ENCODE measurements around the gene PCLAF. TPM values are rescaled to one million over a fixed set of nuclear protein-coding genes. Genes with fewer than 3 reads are reported as not detected.

Gene PCLAF
- total and polyA plus RNA-seq, 2 of the 4 experiments (the other 2 are of a cell fraction), result 12.9 to 60.5 TPM

DNA sequence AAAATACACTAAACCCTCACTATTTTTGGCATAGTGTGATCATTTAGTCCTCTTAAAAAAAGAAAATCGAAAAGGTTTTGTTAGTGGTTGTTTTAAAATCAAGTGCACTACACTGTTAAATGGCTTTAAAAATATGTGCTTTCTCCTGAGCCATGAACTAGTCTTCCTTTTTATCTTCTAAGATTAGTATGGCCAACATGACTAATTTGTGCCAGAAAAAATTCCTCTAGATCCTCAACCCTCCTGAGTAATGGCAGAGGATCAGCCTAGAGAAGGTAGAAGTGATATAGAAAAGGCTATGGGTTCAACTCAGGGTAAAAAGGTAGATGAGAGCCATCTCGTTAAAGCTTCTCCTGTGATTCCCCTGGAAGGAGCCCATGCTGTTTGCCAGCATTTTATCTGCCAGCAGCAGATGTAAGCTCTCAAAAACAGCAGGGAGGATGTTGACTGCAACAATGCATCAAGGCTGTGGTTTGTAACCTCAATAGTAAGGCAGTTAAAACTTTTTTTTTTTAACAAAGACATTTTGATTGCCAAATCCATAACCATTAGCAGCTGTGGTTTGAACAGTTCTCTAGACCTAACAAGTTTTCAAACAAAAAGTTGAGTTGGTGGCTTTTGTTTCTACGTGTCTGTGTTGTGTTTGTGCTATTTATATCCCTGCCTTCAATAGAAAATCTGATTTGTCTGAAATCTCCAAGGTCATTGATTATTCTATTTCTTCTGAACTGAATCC is 48.9 kb upstream of the PCLAF start:
- H4K5ac ChIP-seq (ENCODE audit: low read depth, low read length), result no peak overlapping the region
- peak overlapping the region; percentile 23; the same call in 1 of the 2 replicates for H2BK120ac ChIP-seq (ENCODE audit: low read depth, low read length)
- no peak; the same call in 1 of the 2 replicates for TF ChIP-seq MXI1 (IDR thresholded peaks at IDR 0.05; ENCODE audit: borderline replicate concordance, low read depth, low read length)
- TF ChIP-seq RAD21 (IDR thresholded peaks at IDR 0.05; ENCODE audit: low read length), result no peak
- TF ChIP-seq, protein P1, sequence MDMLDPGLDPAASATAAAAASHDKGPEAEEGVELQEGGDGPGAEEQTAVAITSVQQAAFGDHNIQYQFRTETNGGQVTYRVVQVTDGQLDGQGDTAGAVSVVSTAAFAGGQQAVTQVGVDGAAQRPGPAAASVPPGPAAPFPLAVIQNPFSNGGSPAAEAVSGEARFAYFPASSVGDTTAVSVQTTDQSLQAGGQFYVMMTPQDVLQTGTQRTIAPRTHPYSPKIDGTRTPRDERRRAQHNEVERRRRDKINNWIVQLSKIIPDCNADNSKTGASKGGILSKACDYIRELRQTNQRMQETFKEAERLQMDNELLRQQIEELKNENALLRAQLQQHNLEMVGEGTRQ (IDR thresholded peaks at IDR 0.05; ENCODE audit: low read depth, low read length), result no peak
- TF ChIP-seq CEBPB (IDR thresholded peaks at IDR 0.05; ENCODE audit: low read depth, low read length), result peak; percentile 67
- TF ChIP-seq POLR2A (IDR thresholded peaks at IDR 0.05; ENCODE audit: low read depth, low read length), result no peak
- no peak for TF ChIP-seq MAZ (IDR thresholded peaks at IDR 0.05; ENCODE audit: borderline replicate concordance, low read depth, low read length)
- TF ChIP-seq SMC3 (IDR thresholded peaks at IDR 0.05; ENCODE audit: low read depth, low read length), result no peak
- no peak for TF ChIP-seq NFE2L2 (IDR thresholded peaks at IDR 0.05; ENCODE audit: low read depth, low read length)
- ATAC-seq (ENCODE audit: low read depth) (peak; percentile 66), DNase-seq (peak; percentile 93)
- no peaks in the 10 kb centered on the region for H3K9me1 ChIP-seq (ENCODE audit: insufficient read depth, low read length)
- H4K91ac ChIP-seq (ENCODE audit: insufficient read depth, low read depth, low read length), result no peak overlapping the region
- no peaks in the 10 kb centered on the region for H3K9me3 ChIP-seq (ENCODE audit: control insufficient read depth, insufficient read depth, low read length)
- no peak overlapping the region for H3K56ac ChIP-seq (ENCODE audit: extremely low read depth, insufficient read depth, low read length)
- H3K14ac ChIP-seq (replicated peaks; ENCODE audit: low read depth, low read length), result no peak overlapping the region
- peak overlapping the region; percentile 49; the same call in 1 of the 2 replicates for H2BK20ac ChIP-seq (ENCODE audit: low read depth, low read length)
- no peak overlapping the region for H2AK5ac ChIP-seq (ENCODE audit: low read depth, low read length)
- peaks cover 3 to 18% of the 10 kb centered on the region in 2 experiments; a peak in 3 of 4 replicates for H3K79me1 ChIP-seq (ENCODE audit: low read depth in 1 of 2, low read length in 2 of 2)
- H3K27me3 ChIP-seq (ENCODE audit: control insufficient read depth, insufficient read depth, low read length), result no peaks in the 10 kb centered on the region
- in situ Hi-C loops (cut with MboI; ENCODE audit: low sequenced_read_pairs), result loop anchor here (5.0 kb wide), 1 partner anchor 237 kb away; no protein-coding TSS in a partner anchor
- H3K27ac ChIP-seq (ENCODE audit: insufficient read depth, low read length), result no peak overlapping the region; the same call in 1 of the 2 replicates
- peak overlapping the region; percentile 77 for H2BK5ac ChIP-seq (ENCODE audit: low read depth, low read length, poor library complexity, severe bottlenecking)
- no peak overlapping the region for H3K4me3 ChIP-seq (ENCODE audit: insufficient read depth, low read depth, low read length)
- no peak overlapping the region; the same call in 1 of the 2 replicates for H3K23ac ChIP-seq (ENCODE audit: low read depth, low read length)
- peak overlapping the region; percentile 16; the same call in 1 of the 2 replicates for H3K18ac ChIP-seq (ENCODE audit: low read depth, low read length)
- no peak overlapping the region for H4K8ac ChIP-seq (ENCODE audit: low read depth in 2 of 2, low read length in 2 of 2)
- no peaks in the 10 kb centered on the region for H4K20me1 ChIP-seq (ENCODE audit: insufficient read depth, low read length)
- peak overlapping the region; percentile 0; the same call in 1 of the 2 replicates for H3K4ac ChIP-seq (ENCODE audit: low read depth, low read length)
- peak overlapping the region; percentile 35; the same call in 1 of the 2 replicates for H3K4me2 ChIP-seq (ENCODE audit: low read depth, low read length)
- H2AK9ac ChIP-seq (replicated peaks; ENCODE audit: low read depth, low read length, poor library complexity), result no peak overlapping the region
- H2AFZ ChIP-seq (replicated peaks; ENCODE audit: low read length, poor library complexity), result no peak overlapping the region
- H3K4me1 ChIP-seq (ENCODE audit: control insufficient read depth, insufficient read depth, low read length), result peaks cover 4% of the 10 kb centered on the region; the same call in 1 of the 2 replicates
- dilution Hi-C loops (cut with HindIII; ENCODE audit: low sequenced_read_pairs, unreplicated experiment), result no loop called here
- no TSS peak for BruUV-seq (replicated peaks)
- H3K36me3 ChIP-seq (ENCODE audit: control insufficient read depth, insufficient read depth, low read length), result peaks cover 8% of the 10 kb centered on the region
- intact Hi-C loops (cut with micrococcal nuclease), result loop anchor here (5.0 kb wide), 1 partner anchor 297 kb away; no protein-coding TSS in a partner anchor
- H3K9ac ChIP-seq (ENCODE audit: low read depth, low read length), result no peak overlapping the region
- H2BK15ac ChIP-seq (ENCODE audit: low read depth, low read length), result no peak overlapping the region
- ChIA-PET POLR2A (ENCODE audit: unreplicated experiment) (interaction anchor here (0.7 kb wide), 1 partner anchor 28 kb away, joined by 3 read pairs; no protein-coding TSS in a partner anchor), CTCF (interaction anchor here (0.6 to 1.6 kb wide), 5 partner anchors 14 to 256 kb away, joined by 3 to 10 read pairs (median 5); no protein-coding TSS in a partner anchor)
- 0% methylated on average over 1 of the region's 3 CpGs; no CpG with 5 or more reads in 1 of the 2 experiments for WGBS, 2 experiments (ENCODE audit: extremely low coverage in 2 of 2, insufficient read length in 1 of 2)
